Loucy (cell line): ENCODE measurements around the gene STAT5A.

Experiments
- EZH2phosphoT487 ChIP-seq: fragments of 200-600 bp; IDR thresholded peaks from 2 replicates; pipeline ENCODE4 v1.6.1; 2018; ENCODE audit warnings: antibody characterized with exemption, mild to moderate bottlenecking, moderate library complexity, borderline replicate concordance
- TF ChIP-seq, protein P1 (sequence below): fragments of 200-600 bp; sonication (generic); conservative IDR thresholded peaks from 2 replicates; pipeline ENCODE4 v1.5.1; 2014; ENCODE audit warnings: mild to moderate bottlenecking, antibody characterized with exemption, low read length

DNA sequence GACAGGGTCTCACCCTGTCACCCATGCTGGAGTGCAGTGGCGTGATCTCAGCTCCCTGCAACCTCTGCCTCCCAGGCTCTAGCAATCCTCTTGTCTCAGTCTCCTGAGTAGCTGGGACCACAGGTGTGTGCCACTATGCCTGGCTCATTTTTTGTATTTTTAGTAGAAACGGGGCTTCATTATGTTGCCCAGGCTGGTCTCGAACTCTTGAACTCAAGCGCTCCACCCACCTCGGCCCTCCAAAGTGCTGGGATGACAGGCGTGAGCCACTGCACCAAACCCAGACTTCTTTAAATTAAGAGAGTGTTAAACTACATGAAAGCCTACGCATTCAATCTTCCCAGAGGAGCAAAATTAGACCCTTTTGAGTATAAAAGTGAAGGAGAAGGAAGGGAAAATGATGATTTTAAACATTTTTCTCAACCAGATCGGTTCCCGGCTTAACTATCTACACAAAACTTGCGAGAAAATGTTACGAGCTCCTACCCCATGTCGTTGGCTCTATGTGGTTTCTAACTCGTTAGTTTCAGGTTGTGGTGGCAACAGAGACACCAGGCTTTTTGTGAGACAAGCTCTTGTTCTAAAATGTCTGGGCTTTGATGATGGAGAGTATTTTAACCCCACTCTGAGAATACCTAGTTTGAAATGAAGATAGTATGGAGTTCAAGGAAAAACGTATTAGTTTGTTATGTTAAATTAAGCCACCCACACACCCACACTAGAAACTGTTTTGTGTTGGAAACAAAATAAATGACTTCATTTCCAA is 38.4 kb upstream of the STAT5A start:
- TF ChIP-seq, protein P1, sequence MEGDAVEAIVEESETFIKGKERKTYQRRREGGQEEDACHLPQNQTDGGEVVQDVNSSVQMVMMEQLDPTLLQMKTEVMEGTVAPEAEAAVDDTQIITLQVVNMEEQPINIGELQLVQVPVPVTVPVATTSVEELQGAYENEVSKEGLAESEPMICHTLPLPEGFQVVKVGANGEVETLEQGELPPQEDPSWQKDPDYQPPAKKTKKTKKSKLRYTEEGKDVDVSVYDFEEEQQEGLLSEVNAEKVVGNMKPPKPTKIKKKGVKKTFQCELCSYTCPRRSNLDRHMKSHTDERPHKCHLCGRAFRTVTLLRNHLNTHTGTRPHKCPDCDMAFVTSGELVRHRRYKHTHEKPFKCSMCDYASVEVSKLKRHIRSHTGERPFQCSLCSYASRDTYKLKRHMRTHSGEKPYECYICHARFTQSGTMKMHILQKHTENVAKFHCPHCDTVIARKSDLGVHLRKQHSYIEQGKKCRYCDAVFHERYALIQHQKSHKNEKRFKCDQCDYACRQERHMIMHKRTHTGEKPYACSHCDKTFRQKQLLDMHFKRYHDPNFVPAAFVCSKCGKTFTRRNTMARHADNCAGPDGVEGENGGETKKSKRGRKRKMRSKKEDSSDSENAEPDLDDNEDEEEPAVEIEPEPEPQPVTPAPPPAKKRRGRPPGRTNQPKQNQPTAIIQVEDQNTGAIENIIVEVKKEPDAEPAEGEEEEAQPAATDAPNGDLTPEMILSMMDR, result no peak
- no peak for TF ChIP-seq EZH2phosphoT487
